K562 (cell line): ENCODE measurements around the gene MRPL4. TPM values are rescaled to one million over a fixed set of nuclear protein-coding genes. Genes with fewer than 3 reads are reported as not detected.

Experiments used
- ADNP ChIP-seq: fragments of 200-800 bp; sonication (Bioruptor generic); IDR thresholded peaks from 2 replicates; pipeline ENCODE4 v1.6.1; 2016; ENCODE audit warnings: missing genetic modification characterization, missing compliant biosample characterization
- BMI1 ChIP-seq: fragments of 150-350 bp; IDR thresholded peaks from 2 replicates; pipeline ENCODE4 v1.6.1; 2014; ENCODE audit warnings: low read length
- BRF1 ChIP-seq: IDR thresholded peaks from 3 replicates; pipeline ENCODE4 v1.6.1; 2011; ENCODE audit warnings: borderline replicate concordance, mild to moderate bottlenecking; ENCODE audit not compliant: insufficient read length; ENCODE audit errors: extremely low read depth
- CCNT2 ChIP-seq: IDR thresholded peaks from 2 replicates; pipeline ENCODE4 v1.6.1; 2011; ENCODE audit warnings: borderline replicate concordance, low read depth, mild to moderate bottlenecking, moderate library complexity, mixed read lengths, low read length; ENCODE audit not compliant: insufficient read length; ENCODE audit errors: extremely low read depth
- CREB1 ChIP-seq, 2 experiments: sonication (generic) in 1 of 2; formaldehyde crosslinking in 1 of 2; IDR thresholded peaks; 2 replicates each; pipeline versions ENCODE4 v1.6.1 to v1.8.0; 2012 to 2022; ENCODE audit warnings: inconsistent platforms in 1 of 2, mild to moderate bottlenecking in 1 of 2, missing genetic modification reagents in 1 of 2, moderate library complexity in 1 of 2
- EP400 ChIP-seq: fragments of 450-650 bp; IDR thresholded peaks from 2 replicates; pipeline ENCODE4 v1.6.1; 2017; ENCODE audit warnings: antibody characterized with exemption, mild to moderate bottlenecking, moderate library complexity
- FIP1L1 ChIP-seq: fragments of 200-400 bp; formaldehyde crosslinking; IDR thresholded peaks from 2 replicates; pipeline ENCODE4 v1.6.1; 2018; ENCODE audit warnings: mild to moderate bottlenecking, low read depth, low read length; ENCODE audit not compliant: poor library complexity, severe bottlenecking
- MCM5 ChIP-seq: fragments of 450-650 bp; IDR thresholded peaks from 2 replicates; pipeline ENCODE4 v1.6.1; 2016; ENCODE audit warnings: low read depth
- MIER1 ChIP-seq: fragments of 450-650 bp; IDR thresholded peaks from 2 replicates; pipeline ENCODE4 v1.6.1; 2016; ENCODE audit warnings: antibody characterized with exemption, mild to moderate bottlenecking, low read depth
- NFIC ChIP-seq: fragments of 450-650 bp; IDR thresholded peaks from 2 replicates; pipeline ENCODE4 v1.6.1; 2017; ENCODE audit warnings: mild to moderate bottlenecking, inconsistent platforms
- POLR3A ChIP-seq: IDR thresholded peaks from 2 replicates; pipeline ENCODE4 v1.6.1; 2011; ENCODE audit warnings: borderline replicate concordance, mild to moderate bottlenecking, moderate library complexity; ENCODE audit not compliant: insufficient read length, insufficient read depth; ENCODE audit errors: extremely low read depth
- RB1 ChIP-seq: fragments of 450-650 bp; IDR thresholded peaks from 2 replicates; pipeline ENCODE4 v1.6.1; 2017; ENCODE audit warnings: low read depth, mild to moderate bottlenecking
- RCOR1 ChIP-seq, 2 experiments: IDR thresholded peaks; 2 replicates each; pipeline ENCODE4 v1.6.1; 2012; ENCODE audit warnings: low read depth in 2 of 2, low read length in 2 of 2, borderline replicate concordance in 1 of 2, improper control_type of control experiment in 1 of 2
- RFX7 ChIP-seq: fragments of 250-450 bp; sonication (Bioruptor Pico); IDR thresholded peaks from 2 replicates; pipeline ENCODE4 v1.5.1; 2021; ENCODE audit warnings: mild to moderate bottlenecking
- SAFB2 ChIP-seq: fragments of 200-400 bp; formaldehyde crosslinking; IDR thresholded peaks from 2 replicates; pipeline ENCODE4 v1.6.1; 2018; ENCODE audit warnings: borderline replicate concordance, low read length, low read depth, moderate library complexity; ENCODE audit not compliant: severe bottlenecking
- SETDB1 ChIP-seq: IDR thresholded peaks from one replicate; pipeline ENCODE4 v1.6.1; 2012; ENCODE audit warnings: low read length, control low read depth, inconsistent platforms
- U2AF1 ChIP-seq: fragments of 200-400 bp; formaldehyde crosslinking; optimal IDR thresholded peaks from 2 replicates; pipeline ENCODE3; 2017; ENCODE audit warnings: mild to moderate bottlenecking, low read depth, low read length, moderate library complexity
- ZBTB1 ChIP-seq: sonication (generic); formaldehyde crosslinking; IDR thresholded peaks from 2 replicates; pipeline ENCODE4 v1.8.1; 2023; ENCODE audit warnings: missing genetic modification reagents, low read depth, mild to moderate bottlenecking, borderline replicate concordance
- ZFX ChIP-seq: sonication (generic); formaldehyde crosslinking; IDR thresholded peaks from 2 replicates; pipeline ENCODE4 v1.8.0; 2022; ENCODE audit warnings: mild to moderate bottlenecking, missing genetic modification reagents, moderate library complexity
- ZNF263 ChIP-seq: sonication (generic); formaldehyde crosslinking; IDR thresholded peaks from 2 replicates; pipeline ENCODE4 v1.8.0; 2022; ENCODE audit warnings: mild to moderate bottlenecking, missing genetic modification reagents, borderline replicate concordance
- ZNF785 ChIP-seq: fragments of 250-450 bp; sonication (Bioruptor Pico); IDR thresholded peaks from 2 replicates; pipeline ENCODE4 v1.4.0; 2020; ENCODE audit warnings: mild to moderate bottlenecking
- ZZZ3 ChIP-seq: fragments of 450-650 bp; IDR thresholded peaks from 2 replicates; pipeline ENCODE4 v1.6.1; 2016; ENCODE audit warnings: antibody characterized with exemption, mild to moderate bottlenecking, moderate library complexity
- polyA plus RNA-seq, 8 experiments: library from polyadenylated mRNA; depleted of rRNA in 4 of 8; stranded (reverse) in 5 of 8; unstranded in 3 of 8; fragments of >200 nt; fragmentation: Nextera tagmentation in 2 of 8; fragmentation: Illumina TruSeq in 1 of 8; extraction: Ambion mirVana in 2 of 8; extraction: Trizol in 1 of 8; gene quantifications; 2 replicates each; pipeline versions ENCODE4 v1.2.1 to v1.2.3, GENCODE V29; 2011 to 2014; ENCODE audit warnings: inconsistent platforms in 1 of 8, missing spikeins in 1 of 8
- total RNA-seq, 7 experiments: library from RNA; depleted of rRNA in 6 of 7; stranded (reverse); fragments of >200 nt in 6 of 7; fragmentation: Illumina TruSeq in 2 of 7; extraction: Trizol in 2 of 7; gene quantifications; 2 replicates each; pipeline versions ENCODE4 v1.2.1 to v1.2.3, GENCODE V29; 2011 to 2021; ENCODE audit warnings: low replicate concordance in 1 of 7
- TF ChIP-seq, protein P1 (sequence below): fragments of 450-650 bp; formaldehyde crosslinking; IDR thresholded peaks from 2 replicates; pipeline ENCODE4 v1.4.0; 2020; ENCODE audit warnings: mild to moderate bottlenecking, moderate library complexity
- TF ChIP-seq, protein P2 (sequence below): fragments of 450-650 bp; formaldehyde crosslinking; IDR thresholded peaks from 2 replicates; pipeline ENCODE4 v1.4.0; 2020; ENCODE audit warnings: mild to moderate bottlenecking
- TF ChIP-seq, protein P3 (sequence below): sonication (generic); formaldehyde crosslinking; IDR thresholded peaks from 2 replicates; pipeline ENCODE4 v1.8.1; 2023; ENCODE audit warnings: mild to moderate bottlenecking, missing genetic modification reagents

MRPL4 gene
- total and polyA plus RNA-seq, 9 of the 15 experiments (the other 6 are each of a cell fraction or from before 2014, with no cell fraction given) = 1.4 to 239 (median 64.9) TPM

DNA sequence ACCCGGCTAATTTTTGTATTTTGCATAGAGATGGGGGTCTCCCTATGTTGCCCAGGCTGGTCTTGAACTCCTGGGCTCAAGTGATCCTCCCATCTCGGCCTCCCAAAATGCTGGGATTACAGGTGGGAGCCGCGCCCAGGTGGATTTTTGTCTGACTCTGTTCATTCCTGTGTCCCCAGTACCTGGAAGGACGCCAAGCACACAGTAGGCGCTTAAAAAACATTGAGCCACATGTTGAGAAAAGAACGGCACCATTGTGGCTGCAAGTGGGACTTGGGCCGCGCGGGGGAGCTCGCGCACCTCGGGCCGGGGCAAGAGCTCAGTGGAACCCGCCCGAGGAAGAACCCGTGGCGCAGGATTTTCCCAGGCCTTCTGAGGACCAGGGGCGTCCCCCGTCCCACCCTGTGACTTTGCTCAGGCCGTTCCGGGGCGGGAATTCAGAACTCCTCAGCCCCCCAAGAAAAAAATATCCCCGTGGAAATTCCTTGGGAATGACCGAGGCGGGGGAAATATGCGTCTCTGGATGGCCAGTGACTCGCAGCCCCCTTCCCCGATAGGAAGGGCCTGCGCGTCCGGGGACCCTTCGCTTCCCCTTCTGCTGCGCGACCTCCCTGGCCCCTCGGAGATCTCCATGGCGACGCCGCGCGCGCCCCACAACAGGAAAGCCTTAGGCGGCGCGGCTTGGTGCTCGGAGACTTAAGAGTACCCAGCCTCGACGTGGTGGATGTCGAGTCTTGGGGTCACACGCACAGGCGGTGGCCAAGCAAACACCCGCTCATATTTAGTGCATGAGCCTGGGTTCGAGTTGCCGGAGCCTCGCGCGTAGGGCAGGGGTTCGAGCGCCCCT is 17.5 kb downstream of the MRPL4 start (continued):
- TF ChIP-seq, protein P1, sequence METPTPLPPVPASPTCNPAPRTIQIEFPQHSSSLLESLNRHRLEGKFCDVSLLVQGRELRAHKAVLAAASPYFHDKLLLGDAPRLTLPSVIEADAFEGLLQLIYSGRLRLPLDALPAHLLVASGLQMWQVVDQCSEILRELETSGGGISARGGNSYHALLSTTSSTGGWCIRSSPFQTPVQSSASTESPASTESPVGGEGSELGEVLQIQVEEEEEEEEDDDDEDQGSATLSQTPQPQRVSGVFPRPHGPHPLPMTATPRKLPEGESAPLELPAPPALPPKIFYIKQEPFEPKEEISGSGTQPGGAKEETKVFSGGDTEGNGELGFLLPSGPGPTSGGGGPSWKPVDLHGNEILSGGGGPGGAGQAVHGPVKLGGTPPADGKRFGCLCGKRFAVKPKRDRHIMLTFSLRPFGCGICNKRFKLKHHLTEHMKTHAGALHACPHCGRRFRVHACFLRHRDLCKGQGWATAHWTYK (CRISPR knock-in tag) = no peak
- no peak for TF ChIP-seq SETDB1
- TF ChIP-seq U2AF1 = no peak
- no peak for TF ChIP-seq POLR3A
- TF ChIP-seq ZFX (CRISPR knock-in tag) = peak; percentile 21; the same call in 1 of the 2 replicates
- TF ChIP-seq CREB1 (IDR thresholded peaks at IDR 0.05) = no peak
- peak; percentile 38; the same call in 1 of the 2 replicates for TF ChIP-seq CREB1 (CRISPR knock-in tag; IDR thresholded peaks at IDR 0.05)
- no peak for TF ChIP-seq ZZZ3
- TF ChIP-seq FIP1L1 = no peak
- TF ChIP-seq, protein P2, sequence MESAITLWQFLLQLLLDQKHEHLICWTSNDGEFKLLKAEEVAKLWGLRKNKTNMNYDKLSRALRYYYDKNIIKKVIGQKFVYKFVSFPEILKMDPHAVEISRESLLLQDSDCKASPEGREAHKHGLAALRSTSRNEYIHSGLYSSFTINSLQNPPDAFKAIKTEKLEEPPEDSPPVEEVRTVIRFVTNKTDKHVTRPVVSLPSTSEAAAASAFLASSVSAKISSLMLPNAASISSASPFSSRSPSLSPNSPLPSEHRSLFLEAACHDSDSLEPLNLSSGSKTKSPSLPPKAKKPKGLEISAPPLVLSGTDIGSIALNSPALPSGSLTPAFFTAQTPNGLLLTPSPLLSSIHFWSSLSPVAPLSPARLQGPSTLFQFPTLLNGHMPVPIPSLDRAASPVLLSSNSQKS (CRISPR knock-in tag) = no peak
- peak; percentile 26 to 50; a peak in 3 of 4 replicates for TF ChIP-seq RCOR1 (IDR thresholded peaks at IDR 0.05; ENCODE audit: borderline replicate concordance in 1 of 2, low read depth in 2 of 2, low read length in 2 of 2)
- TF ChIP-seq ZNF785 (CRISPR knock-in tag) = no peak
- TF ChIP-seq, protein P3, sequence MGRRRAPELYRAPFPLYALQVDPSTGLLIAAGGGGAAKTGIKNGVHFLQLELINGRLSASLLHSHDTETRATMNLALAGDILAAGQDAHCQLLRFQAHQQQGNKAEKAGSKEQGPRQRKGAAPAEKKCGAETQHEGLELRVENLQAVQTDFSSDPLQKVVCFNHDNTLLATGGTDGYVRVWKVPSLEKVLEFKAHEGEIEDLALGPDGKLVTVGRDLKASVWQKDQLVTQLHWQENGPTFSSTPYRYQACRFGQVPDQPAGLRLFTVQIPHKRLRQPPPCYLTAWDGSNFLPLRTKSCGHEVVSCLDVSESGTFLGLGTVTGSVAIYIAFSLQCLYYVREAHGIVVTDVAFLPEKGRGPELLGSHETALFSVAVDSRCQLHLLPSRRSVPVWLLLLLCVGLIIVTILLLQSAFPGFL (CRISPR knock-in tag) = 0 out of 2 replicates have a peak, but pooled peaks have one; percentile 15
- TF ChIP-seq EP400 = peak; percentile 55
- peak; percentile 85 for TF ChIP-seq RB1
- TF ChIP-seq RFX7 (CRISPR knock-in tag) = no peak
- no peak for TF ChIP-seq SAFB2
- TF ChIP-seq ZNF263 (CRISPR knock-in tag) = peak; percentile 53
- TF ChIP-seq NFIC = peak; percentile 96
- no peak for TF ChIP-seq CCNT2
- TF ChIP-seq MIER1 = no peak
- TF ChIP-seq ZBTB1 (CRISPR knock-in tag) = peak; percentile 49; the same call in 1 of the 2 replicates
- peak; percentile 77; the same call in 1 of the 2 replicates for TF ChIP-seq ADNP
- TF ChIP-seq BMI1 = no peak
- no peak for TF ChIP-seq MCM5
- TF ChIP-seq BRF1 = no peak
